Measurements from ENCODE around the gene FAM89B. TPM values are rescaled to one million over a fixed set of nuclear protein-coding genes. Genes with fewer than 3 reads are reported as not detected.

Gene FAM89B
- total and polyA plus RNA-seq, 2 donors (not counting 3 experiments of a cell fraction or from before 2014, with no cell fraction given): 63.1 to 153 TPM

- Histone ChIP-seq H3K36me3 (ENCODE audit: control insufficient read depth in 2 of 2, extremely low read depth in 1 of 2, insufficient read depth in 2 of 2, low read length in 2 of 2) (peaks cover 16 to 44% of the 10 kb centered on the region in 2 experiments), H3K9me1 (replicated peaks; ENCODE audit: control insufficient read depth, extremely low read depth, insufficient read depth, low read length) (no peaks in the 10 kb centered on the region), H4K20me1 (replicated peaks; ENCODE audit: control insufficient read depth, extremely low read depth, insufficient read depth, low read length) (no peaks in the 10 kb centered on the region), H3K9ac (replicated peaks; ENCODE audit: extremely low read depth, insufficient read depth, low read length) (no peak overlapping the region), H3K27ac (ENCODE audit: insufficient read depth, low read depth, low read length) (no peak overlapping the region), H3K9me3 (replicated peaks; ENCODE audit: control insufficient read depth, insufficient read depth, low read length) (no peaks in the 10 kb centered on the region), H3K79me2 (ENCODE audit: control insufficient read depth, insufficient read depth, low read length) (peaks cover 20% of the 10 kb centered on the region), H2AFZ (ENCODE audit: low read depth, low read length) (no peak overlapping the region), H3K27me3 (ENCODE audit: control insufficient read depth in 2 of 2, insufficient read depth in 2 of 2, low read length in 2 of 2) (no peaks in the 10 kb centered on the region), H3K4me2 (ENCODE audit: insufficient read depth, low read length) (no peak overlapping the region), H3K4me1 (ENCODE audit: control insufficient read depth, extremely low read depth, insufficient read depth, low read length) (peaks cover 8% of the 10 kb centered on the region), H3K4me3 (replicated peaks in 1 of 3; ENCODE audit: insufficient read depth in 1 of 3, low read depth in 1 of 3, low read length in 3 of 3) (no peak overlapping the region)
- dilution Hi-C loops (cut with MboI; ENCODE audit: extremely low pct_ligation_motif_present, low sequenced_read_pairs): no loop called here
- POLR2A ChIA-PET: no interaction called here
- BruUV-seq (replicated peaks): no TSS peak
- no peak for FAIRE-seq
- intact Hi-C loops (cut with micrococcal nuclease): no loop called here
- no peak for DNase-seq (ENCODE audit: low read depth, low spot score)
- TF ChIP-seq CTCF (IDR thresholded peaks at IDR 0.05; ENCODE audit: extremely low read depth in 1 of 2, insufficient read depth in 1 of 2, low read depth in 1 of 2, low read length in 2 of 2): peak; percentile 22 to 36
- TF ChIP-seq GATA2 (IDR thresholded peaks at IDR 0.05; ENCODE audit: insufficient read depth, insufficient read length, low read depth, low read length): no peak
- CTCF ChIA-PET: interaction anchor here (1.5 kb wide), 1 partner anchor 10 kb away, joined by 5 read pairs; no protein-coding TSS in a partner anchor
Observed at GRCh38 chr11:65530157-65530496, 42.2 kb upstream of the FAM89B start.

- no TSS peak for BruUV-seq (replicated peaks)
- TF ChIP-seq EZH2 (IDR thresholded peaks at IDR 0.05; ENCODE audit: borderline replicate concordance, low read depth, low read length, severe bottlenecking) (no peak), MAX (IDR thresholded peaks at IDR 0.05; ENCODE audit: insufficient read depth, insufficient read length) (no peak), POLR2A (IDR thresholded peaks at IDR 0.05; ENCODE audit: low read depth, low read length) (no peak), MYC (IDR thresholded peaks at IDR 0.05; ENCODE audit: low read depth, low read length) (no peak), GATA2 (IDR thresholded peaks at IDR 0.05; ENCODE audit: insufficient read depth, insufficient read length, low read depth, low read length) (no peak), POLR2AphosphoS5 (IDR thresholded peaks at IDR 0.05; ENCODE audit: insufficient read depth, low read depth, low read length) (no peak), CTCF (IDR thresholded peaks at IDR 0.05; ENCODE audit: extremely low read depth in 1 of 2, insufficient read depth in 1 of 2, low read depth in 1 of 2, low read length in 2 of 2) (no peak), FOS (IDR thresholded peaks at IDR 0.05; ENCODE audit: borderline replicate concordance, insufficient read depth, low read length) (no peak), JUN (IDR thresholded peaks at IDR 0.05; ENCODE audit: borderline replicate concordance, insufficient read depth, insufficient read length, low read depth) (no peak)
- H3K79me2 ChIP-seq (ENCODE audit: control insufficient read depth, insufficient read depth, low read length): no peaks in the 10 kb centered on the region
- no peaks in the 10 kb centered on the region for H3K4me1 ChIP-seq (ENCODE audit: control insufficient read depth, extremely low read depth, insufficient read depth, low read length)
- no peak overlapping the region for H3K27ac ChIP-seq (ENCODE audit: insufficient read depth, low read depth, low read length)
- intact Hi-C loops (cut with micrococcal nuclease): no loop called here
- H3K4me3 ChIP-seq (replicated peaks in 1 of 3; ENCODE audit: insufficient read depth in 1 of 3, low read depth in 1 of 3, low read length in 3 of 3): no peak overlapping the region
- no peak for DNase-seq (ENCODE audit: low read depth, low spot score)
- no peak overlapping the region for H3K9ac ChIP-seq (replicated peaks; ENCODE audit: extremely low read depth, insufficient read depth, low read length)
- no peak for FAIRE-seq
- H3K27me3 ChIP-seq (ENCODE audit: control insufficient read depth in 2 of 2, insufficient read depth in 2 of 2, low read length in 2 of 2): no peaks in the 10 kb centered on the region
- H3K36me3 ChIP-seq (ENCODE audit: control insufficient read depth in 2 of 2, extremely low read depth in 1 of 2, insufficient read depth in 2 of 2, low read length in 2 of 2): peaks cover 13 to 50% of the 10 kb centered on the region in 2 experiments
- no peaks in the 10 kb centered on the region for H3K9me3 ChIP-seq (replicated peaks; ENCODE audit: control insufficient read depth, insufficient read depth, low read length)
- no peaks in the 10 kb centered on the region for H3K9me1 ChIP-seq (replicated peaks; ENCODE audit: control insufficient read depth, extremely low read depth, insufficient read depth, low read length)
- ChIA-PET POLR2A (no interaction called here), CTCF (interaction anchor here (1.1 kb wide), 1 partner anchor 58 kb away, joined by 4 read pairs; no protein-coding TSS in a partner anchor)
- no peak overlapping the region for H3K4me2 ChIP-seq (ENCODE audit: insufficient read depth, low read length)
- dilution Hi-C loops (cut with MboI; ENCODE audit: extremely low pct_ligation_motif_present, low sequenced_read_pairs): no loop called here
- H4K20me1 ChIP-seq (replicated peaks; ENCODE audit: control insufficient read depth, extremely low read depth, insufficient read depth, low read length): no peaks in the 10 kb centered on the region
- H2AFZ ChIP-seq (ENCODE audit: low read depth, low read length): no peak overlapping the region
Observed at GRCh38 chr11:65532388-65533064, 39.8 kb upstream of the FAM89B start.

Data from endothelial cell of umbilical vein (primary cell).